GM23338 (cell line): ENCODE results near the gene MAPK11. TPM values are rescaled to one million over a fixed set of nuclear protein-coding genes. Genes with fewer than 3 reads are reported as not detected.

Experiments
- ATAC-seq: fragments of 200-7000 bp; cut with Tn5 transposase; 3 replicates; pipeline ENCODE4 v1.9.1; 2020
- DNase-seq: peaks from one replicate; pipeline ENCODE4 v3.0.0-alpha.2; 2015; ENCODE audit warnings: low spot score
- H2AFZ ChIP-seq: fragments of 200-600 bp; sonication (generic); 2 replicates; pipeline ENCODE4 v1.8.0; 2016; ENCODE audit warnings: antibody characterized with exemption, mild to moderate bottlenecking, moderate library complexity
- H3F3A ChIP-seq: fragments of 200-600 bp; sonication (generic); replicated peaks from 2 replicates; pipeline ENCODE4 v1.8.0; 2017; ENCODE audit warnings: antibody characterized with exemption, mixed run types, low read depth
- H3K27ac ChIP-seq: fragments of 200-600 bp; sonication (generic); 2 replicates; pipeline ENCODE4 v1.6.1; 2016; ENCODE audit warnings: low read depth
- H3K27me3 ChIP-seq: fragments of 200-600 bp; sonication (generic); 2 replicates; pipeline ENCODE4 v1.8.0; 2016; ENCODE audit warnings: mild to moderate bottlenecking, mixed run types, moderate library complexity; ENCODE audit not compliant: insufficient read depth
- H3K36me3 ChIP-seq: fragments of 200-600 bp; sonication (generic); 2 replicates; pipeline ENCODE4 v1.8.0; 2016; ENCODE audit warnings: mild to moderate bottlenecking; ENCODE audit not compliant: insufficient read depth
- H3K4me1 ChIP-seq: fragments of 200-600 bp; sonication (generic); 2 replicates; pipeline ENCODE4 v1.8.0; 2016; ENCODE audit warnings: mild to moderate bottlenecking, moderate library complexity; ENCODE audit not compliant: insufficient read depth
- H3K4me2 ChIP-seq: fragments of 200-600 bp; sonication (generic); 2 replicates; pipeline ENCODE4 v1.7.1; 2017; ENCODE audit warnings: mixed run types
- H3K4me3 ChIP-seq: fragments of 200-600 bp; sonication (generic); 2 replicates; pipeline ENCODE4 v1.6.1; 2016; ENCODE audit warnings: mixed run types
- H3K79me2 ChIP-seq: fragments of 200-600 bp; sonication (generic); replicated peaks from 2 replicates; pipeline ENCODE4 v1.8.0; 2017; ENCODE audit warnings: mild to moderate bottlenecking; ENCODE audit not compliant: insufficient read depth
- H3K9me2 ChIP-seq: fragments of 200-600 bp; sonication (generic); 2 replicates; pipeline ENCODE4 v1.8.0; 2017; ENCODE audit not compliant: insufficient read depth
- H4K20me1 ChIP-seq: fragments of 200-600 bp; sonication (generic); replicated peaks from 2 replicates; pipeline ENCODE4 v1.8.0; 2017; ENCODE audit warnings: mild to moderate bottlenecking; ENCODE audit not compliant: insufficient read depth
- H3K27ac Mint-ChIP-seq: 2 replicates; pipeline ENCODE4 v1.8.0; 2020; ENCODE audit warnings: inconsistent platforms, mild to moderate bottlenecking, moderate library complexity, mixed read lengths
- H3K27me3 Mint-ChIP-seq: 3 replicates; pipeline ENCODE4 v1.8.0; 2022; ENCODE audit warnings: low read depth, mild to moderate bottlenecking, moderate library complexity, mixed read lengths, inconsistent platforms; ENCODE audit not compliant: insufficient read depth, poor library complexity
- H3K36me3 Mint-ChIP-seq: 3 replicates; pipeline ENCODE4 v1.8.0; 2021; ENCODE audit warnings: low read depth, mild to moderate bottlenecking, inconsistent platforms, moderate library complexity, mixed read lengths
- H3K4me1 Mint-ChIP-seq: 3 replicates; pipeline ENCODE4 v1.8.0; 2020; ENCODE audit warnings: mild to moderate bottlenecking, inconsistent platforms, mixed read lengths
- H3K4me3 Mint-ChIP-seq: 3 replicates; pipeline ENCODE4 v1.8.0; 2021; ENCODE audit warnings: moderate library complexity, mild to moderate bottlenecking, inconsistent platforms, mixed read lengths
- H3K9me3 Mint-ChIP-seq: 3 replicates; pipeline ENCODE4 v1.8.0; 2020; ENCODE audit warnings: moderate library complexity, mild to moderate bottlenecking, inconsistent platforms, mixed read lengths
- CREB1 ChIP-seq: fragments of 250-450 bp; sonication (Bioruptor Pico); IDR thresholded peaks from 2 replicates; pipeline ENCODE4 v1.5.0; 2020; ENCODE audit warnings: low read depth, mild to moderate bottlenecking, moderate library complexity
- CTCF ChIP-seq, 2 experiments: fragments of 200-600 bp in 1 of 2; sonication (generic) in 1 of 2; conservative IDR thresholded peaks; 2 replicates each; pipeline versions ENCODE4 v1.5.1 to v1.6.1; 2016 to 2017; ENCODE audit warnings: antibody characterized with exemption in 2 of 2, low read depth in 2 of 2, mild to moderate bottlenecking in 2 of 2, moderate library complexity in 1 of 2
- EZH2phosphoT487 ChIP-seq: fragments of 200-600 bp; sonication (generic); IDR thresholded peaks from one replicate; pipeline ENCODE4 v1.8.1; 2018; ENCODE audit warnings: antibody characterized with exemption; ENCODE audit not compliant: unreplicated experiment
- JUNB ChIP-seq: IDR thresholded peaks from one replicate; pipeline ENCODE4 v1.6.1; 2016; ENCODE audit warnings: antibody characterized with exemption; ENCODE audit not compliant: unreplicated experiment
- POLR2AphosphoS5 ChIP-seq: IDR thresholded peaks from 2 replicates; pipeline ENCODE4 v1.6.1; 2016; ENCODE audit warnings: antibody characterized with exemption, low read depth
- ZNF331 ChIP-seq: fragments of 250-450 bp; sonication (Bioruptor Pico); IDR thresholded peaks from 2 replicates; pipeline ENCODE4 v1.5.0; 2020; ENCODE audit warnings: low read depth, mild to moderate bottlenecking, moderate library complexity
- ZNF462 ChIP-seq: fragments of 250-450 bp; sonication (Bioruptor Pico); IDR thresholded peaks from 2 replicates; pipeline ENCODE4 v1.5.0; 2020; ENCODE audit warnings: mild to moderate bottlenecking, moderate library complexity
- polyA plus RNA-seq: library from polyadenylated mRNA; unstranded; fragments of >200 nt; fragmentation: Nextera tagmentation; extraction: Ambion mirVana; gene quantifications from 2 replicates; pipeline ENCODE4 v1.2.1, GENCODE V29; 2016
- total RNA-seq: library from RNA; depleted of rRNA; stranded (reverse); fragments of >200 nt; shearing (Covaris generic); gene quantifications from 2 replicates; pipeline ENCODE4 v1.2.3, GENCODE V29; 2014
- TF ChIP-seq, protein P1 (sequence below): IDR thresholded peaks from one replicate; pipeline ENCODE4 v1.6.1; 2018; ENCODE audit warnings: antibody characterized with exemption; ENCODE audit not compliant: unreplicated experiment
- TF ChIP-seq, protein P2 (sequence below): IDR thresholded peaks from 2 replicates; pipeline ENCODE4 v1.6.1; 2016; ENCODE audit warnings: antibody characterized with exemption

Gene MAPK11
- total and polyA plus RNA-seq, 2 experiments from 2014 or later: 0.34 to 1.9 TPM

DNA sequence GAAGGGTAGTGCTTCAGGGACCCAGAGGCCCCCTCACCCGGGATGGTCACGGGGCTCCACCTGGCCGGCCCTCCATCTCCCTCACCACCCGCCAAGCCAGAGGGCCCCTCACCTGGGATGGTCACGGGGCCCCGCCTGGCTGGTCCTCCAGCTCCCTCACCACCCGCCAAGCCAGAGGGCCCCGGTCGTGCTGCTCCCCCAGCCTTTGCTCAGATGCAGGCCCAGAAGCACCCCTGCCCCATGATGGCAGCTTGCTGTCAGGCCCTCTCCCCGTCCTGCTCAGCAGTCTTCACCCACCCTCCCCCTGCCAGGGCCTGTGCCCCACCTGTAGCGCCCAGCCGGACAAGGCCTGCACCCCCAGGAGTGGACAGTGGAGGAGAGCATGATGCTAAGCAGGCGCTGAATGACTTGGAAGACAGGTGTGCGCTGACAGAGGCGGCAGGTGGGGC, 49.3 kb upstream of the MAPK11 start:
- Mint-ChIP-seq H3K4me1 (peaks cover 2% of the 10 kb centered on the region; the same call in 2 of the 3 replicates), H3K4me3 (no peak overlapping the region), H3K27ac (no peak overlapping the region), H3K36me3 (no peaks in the 10 kb centered on the region; the same call in 2 of the 3 replicates), H3K27me3 (peaks cover 9% of the 10 kb centered on the region), H3K9me3 (no peaks in the 10 kb centered on the region)
- Histone ChIP-seq H2AFZ (no peak overlapping the region), H3K4me2 (no peak overlapping the region), H3K36me3 (no peaks in the 10 kb centered on the region), H4K20me1 (no peaks in the 10 kb centered on the region), H3K4me3 (no peak overlapping the region), H3K4me1 (no peaks in the 10 kb centered on the region), H3K27me3 (no peaks in the 10 kb centered on the region), H3K9me2 (no peaks in the 10 kb centered on the region), H3K27ac (no peak overlapping the region), H3K79me2 (no peaks in the 10 kb centered on the region), H3F3A (no peaks in the 10 kb centered on the region)
- DNase-seq (no peak), ATAC-seq (no peak)
- TF ChIP-seq ZNF331: no peak
- TF ChIP-seq POLR2AphosphoS5: no peak
- no peak for TF ChIP-seq EZH2phosphoT487
- no peak for TF ChIP-seq ZNF462
- TF ChIP-seq, protein P1, sequence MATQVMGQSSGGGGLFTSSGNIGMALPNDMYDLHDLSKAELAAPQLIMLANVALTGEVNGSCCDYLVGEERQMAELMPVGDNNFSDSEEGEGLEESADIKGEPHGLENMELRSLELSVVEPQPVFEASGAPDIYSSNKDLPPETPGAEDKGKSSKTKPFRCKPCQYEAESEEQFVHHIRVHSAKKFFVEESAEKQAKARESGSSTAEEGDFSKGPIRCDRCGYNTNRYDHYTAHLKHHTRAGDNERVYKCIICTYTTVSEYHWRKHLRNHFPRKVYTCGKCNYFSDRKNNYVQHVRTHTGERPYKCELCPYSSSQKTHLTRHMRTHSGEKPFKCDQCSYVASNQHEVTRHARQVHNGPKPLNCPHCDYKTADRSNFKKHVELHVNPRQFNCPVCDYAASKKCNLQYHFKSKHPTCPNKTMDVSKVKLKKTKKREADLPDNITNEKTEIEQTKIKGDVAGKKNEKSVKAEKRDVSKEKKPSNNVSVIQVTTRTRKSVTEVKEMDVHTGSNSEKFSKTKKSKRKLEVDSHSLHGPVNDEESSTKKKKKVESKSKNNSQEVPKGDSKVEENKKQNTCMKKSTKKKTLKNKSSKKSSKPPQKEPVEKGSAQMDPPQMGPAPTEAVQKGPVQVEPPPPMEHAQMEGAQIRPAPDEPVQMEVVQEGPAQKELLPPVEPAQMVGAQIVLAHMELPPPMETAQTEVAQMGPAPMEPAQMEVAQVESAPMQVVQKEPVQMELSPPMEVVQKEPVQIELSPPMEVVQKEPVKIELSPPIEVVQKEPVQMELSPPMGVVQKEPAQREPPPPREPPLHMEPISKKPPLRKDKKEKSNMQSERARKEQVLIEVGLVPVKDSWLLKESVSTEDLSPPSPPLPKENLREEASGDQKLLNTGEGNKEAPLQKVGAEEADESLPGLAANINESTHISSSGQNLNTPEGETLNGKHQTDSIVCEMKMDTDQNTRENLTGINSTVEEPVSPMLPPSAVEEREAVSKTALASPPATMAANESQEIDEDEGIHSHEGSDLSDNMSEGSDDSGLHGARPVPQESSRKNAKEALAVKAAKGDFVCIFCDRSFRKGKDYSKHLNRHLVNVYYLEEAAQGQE: no peak
- TF ChIP-seq CTCF (conservative IDR thresholded peaks at IDR 0.05; ENCODE audit: low read depth in 2 of 2): no peak
- no peak for TF ChIP-seq CREB1 (CRISPR knock-in tag)
- no peak for TF ChIP-seq JUNB
- TF ChIP-seq, protein P2, sequence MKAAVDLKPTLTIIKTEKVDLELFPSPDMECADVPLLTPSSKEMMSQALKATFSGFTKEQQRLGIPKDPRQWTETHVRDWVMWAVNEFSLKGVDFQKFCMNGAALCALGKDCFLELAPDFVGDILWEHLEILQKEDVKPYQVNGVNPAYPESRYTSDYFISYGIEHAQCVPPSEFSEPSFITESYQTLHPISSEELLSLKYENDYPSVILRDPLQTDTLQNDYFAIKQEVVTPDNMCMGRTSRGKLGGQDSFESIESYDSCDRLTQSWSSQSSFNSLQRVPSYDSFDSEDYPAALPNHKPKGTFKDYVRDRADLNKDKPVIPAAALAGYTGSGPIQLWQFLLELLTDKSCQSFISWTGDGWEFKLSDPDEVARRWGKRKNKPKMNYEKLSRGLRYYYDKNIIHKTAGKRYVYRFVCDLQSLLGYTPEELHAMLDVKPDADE: no peak
